OCI-LY3 (cell line): ENCODE measurements around the gene JMJD6.

Source experiments
- EZH2phosphoT487 ChIP-seq: fragments of 200-600 bp; shearing (Covaris generic); IDR thresholded peaks from 2 replicates; pipeline ENCODE4 v1.6.1; 2018; ENCODE audit warnings: antibody characterized with exemption, mixed run types, low read depth
- TF ChIP-seq, protein P1 (sequence below): fragments of 200-600, 300-600 bp; sonication (generic); IDR thresholded peaks from 2 replicates; pipeline ENCODE4 v1.5.1; 2014; ENCODE audit warnings: antibody characterized with exemption, low read length, low read depth

DNA sequence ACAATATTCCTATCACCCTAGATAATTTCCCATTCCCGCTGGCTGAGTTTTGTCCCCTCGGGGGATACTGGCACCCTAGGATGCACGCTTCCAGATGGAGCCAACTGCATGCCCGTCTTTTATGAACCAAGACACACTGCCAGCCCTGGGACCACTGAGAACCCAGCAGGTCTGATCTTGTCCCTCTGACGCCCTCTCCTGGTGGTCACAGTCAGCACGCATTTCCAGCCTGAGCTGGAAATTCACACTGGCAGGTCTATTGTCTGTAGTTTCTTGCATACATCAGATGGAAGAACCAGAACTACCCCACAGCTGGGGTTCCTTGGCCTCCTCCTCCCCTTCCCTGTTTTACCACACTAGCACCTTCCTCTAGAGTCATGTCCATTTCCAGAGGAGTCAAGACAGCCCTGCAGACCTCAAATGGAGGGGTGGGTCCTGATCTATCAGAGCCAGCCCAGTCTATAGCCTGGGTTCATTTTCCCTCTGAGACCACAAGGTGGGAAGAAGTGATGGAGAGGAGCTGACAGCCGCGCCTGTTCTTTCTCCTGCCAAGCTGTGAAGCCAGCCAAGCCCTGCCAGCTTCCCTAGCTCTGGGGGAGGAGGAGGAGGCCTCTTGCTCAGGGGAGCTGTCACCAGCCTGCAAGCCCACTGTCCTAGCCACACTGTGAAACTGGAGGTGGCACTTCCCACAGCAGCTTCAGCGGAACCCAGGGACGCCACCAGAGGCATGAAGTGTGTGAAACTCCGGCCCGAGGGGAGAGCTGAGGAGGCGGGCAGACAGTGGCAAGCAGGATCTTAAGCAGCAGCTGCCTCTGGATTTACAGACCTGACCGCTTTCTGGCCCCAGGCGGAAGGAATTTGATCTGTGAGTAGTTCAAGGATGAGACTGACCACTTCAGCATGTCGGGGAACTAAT is 44.9 kb downstream of the JMJD6 start:
- TF ChIP-seq, protein P1, sequence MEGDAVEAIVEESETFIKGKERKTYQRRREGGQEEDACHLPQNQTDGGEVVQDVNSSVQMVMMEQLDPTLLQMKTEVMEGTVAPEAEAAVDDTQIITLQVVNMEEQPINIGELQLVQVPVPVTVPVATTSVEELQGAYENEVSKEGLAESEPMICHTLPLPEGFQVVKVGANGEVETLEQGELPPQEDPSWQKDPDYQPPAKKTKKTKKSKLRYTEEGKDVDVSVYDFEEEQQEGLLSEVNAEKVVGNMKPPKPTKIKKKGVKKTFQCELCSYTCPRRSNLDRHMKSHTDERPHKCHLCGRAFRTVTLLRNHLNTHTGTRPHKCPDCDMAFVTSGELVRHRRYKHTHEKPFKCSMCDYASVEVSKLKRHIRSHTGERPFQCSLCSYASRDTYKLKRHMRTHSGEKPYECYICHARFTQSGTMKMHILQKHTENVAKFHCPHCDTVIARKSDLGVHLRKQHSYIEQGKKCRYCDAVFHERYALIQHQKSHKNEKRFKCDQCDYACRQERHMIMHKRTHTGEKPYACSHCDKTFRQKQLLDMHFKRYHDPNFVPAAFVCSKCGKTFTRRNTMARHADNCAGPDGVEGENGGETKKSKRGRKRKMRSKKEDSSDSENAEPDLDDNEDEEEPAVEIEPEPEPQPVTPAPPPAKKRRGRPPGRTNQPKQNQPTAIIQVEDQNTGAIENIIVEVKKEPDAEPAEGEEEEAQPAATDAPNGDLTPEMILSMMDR = peak; percentile 87
- no peak for TF ChIP-seq EZH2phosphoT487
